ENCODE results near the gene NT5C1B. TPM values are rescaled to one million over a fixed set of nuclear protein-coding genes. Genes with fewer than 3 reads are reported as not detected.

The NT5C1B gene
- total RNA-seq, 1 donor from 2014 or later = not detected

DNA sequence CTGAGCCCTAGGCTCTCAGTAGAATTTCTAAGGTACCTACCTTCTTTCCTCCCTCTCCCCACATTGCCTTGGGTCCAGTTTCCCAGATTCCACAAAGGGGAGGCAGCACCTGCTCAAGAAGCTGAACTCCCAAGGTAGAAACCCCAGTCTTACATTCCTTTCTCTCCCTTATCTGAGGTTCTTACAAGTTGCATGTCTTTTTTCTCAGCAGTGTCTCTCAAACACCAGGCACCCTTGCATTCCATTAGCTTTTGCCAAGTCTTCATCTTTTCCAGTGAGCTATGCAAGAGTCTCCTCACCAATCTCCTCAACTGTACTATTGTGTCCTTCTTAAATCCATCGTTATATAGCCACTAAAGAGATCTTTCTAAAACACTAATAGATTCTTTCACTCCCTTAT, 4.1 kb upstream of the NT5C1B start:
- no peaks in the 10 kb centered on the region for H3K4me1 Mint-ChIP-seq
- H3K27ac Mint-ChIP-seq (ENCODE audit: unreplicated experiment) = no peak overlapping the region
- DNase-seq (ENCODE audit: low read depth, low spot score) = no peak
- H3K9me3 Mint-ChIP-seq = no peaks in the 10 kb centered on the region
- H3K27me3 Mint-ChIP-seq (ENCODE audit: low read depth) = no peaks in the 10 kb centered on the region
- H3K4me3 Mint-ChIP-seq = no peak overlapping the region
- H3K36me3 Mint-ChIP-seq (ENCODE audit: low read depth) = no peaks in the 10 kb centered on the region
- TF ChIP-seq CTCF (conservative IDR thresholded peaks at IDR 0.05) = no peak

- no peak for DNase-seq (ENCODE audit: low read depth, low spot score)
- H3K27me3 Mint-ChIP-seq (ENCODE audit: low read depth) = no peaks in the 10 kb centered on the region
- no peak for TF ChIP-seq CTCF (conservative IDR thresholded peaks at IDR 0.05)
- no peak overlapping the region for H3K27ac Mint-ChIP-seq (ENCODE audit: unreplicated experiment)
- H3K9me3 Mint-ChIP-seq = no peaks in the 10 kb centered on the region
- H3K36me3 Mint-ChIP-seq (ENCODE audit: low read depth) = no peaks in the 10 kb centered on the region
- no peaks in the 10 kb centered on the region for H3K4me1 Mint-ChIP-seq
- H3K4me3 Mint-ChIP-seq = no peak overlapping the region
These were observed 3.0 kb upstream of the NT5C1B start for GRCh38 chr2:18592372-18592771.

DNA sequence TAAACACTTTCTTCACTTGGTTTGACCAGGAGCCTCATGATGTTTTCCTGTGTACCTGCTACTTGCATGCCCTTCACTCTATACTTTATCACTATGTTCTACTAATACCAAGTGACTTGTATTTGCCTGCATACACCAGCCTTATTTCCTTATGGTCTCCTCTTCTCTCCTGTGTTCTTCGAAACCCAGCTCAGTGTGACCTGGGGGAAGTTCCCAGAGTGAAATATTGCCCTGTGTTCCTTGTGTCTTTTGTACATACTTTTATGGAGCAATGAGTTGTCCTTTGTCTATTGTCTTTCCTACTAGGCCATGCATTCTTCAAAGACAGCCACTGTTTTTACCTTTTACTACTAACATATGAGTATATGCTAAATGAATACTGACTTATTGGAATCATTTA, 567 bp downstream of the NT5C1B start:
- no peak for TF ChIP-seq CTCF (conservative IDR thresholded peaks at IDR 0.05)
- H3K4me3 Mint-ChIP-seq = no peak overlapping the region
- H3K36me3 Mint-ChIP-seq (ENCODE audit: low read depth) = peaks cover 3% of the 10 kb centered on the region
- no peaks in the 10 kb centered on the region for H3K4me1 Mint-ChIP-seq
- H3K27me3 Mint-ChIP-seq (ENCODE audit: low read depth) = no peaks in the 10 kb centered on the region
- no peak overlapping the region for H3K27ac Mint-ChIP-seq (ENCODE audit: unreplicated experiment)
- no peak for DNase-seq (ENCODE audit: low read depth, low spot score)
- no peaks in the 10 kb centered on the region for H3K9me3 Mint-ChIP-seq

GRCh38 chr2:18588049-18588448, 1.3 kb downstream of the NT5C1B start:
- peaks cover 3% of the 10 kb centered on the region for H3K36me3 Mint-ChIP-seq (ENCODE audit: low read depth)
- H3K27me3 Mint-ChIP-seq (ENCODE audit: low read depth) = no peaks in the 10 kb centered on the region
- no peak overlapping the region for H3K4me3 Mint-ChIP-seq
- no peak overlapping the region for H3K27ac Mint-ChIP-seq (ENCODE audit: unreplicated experiment)
- H3K4me1 Mint-ChIP-seq = no peaks in the 10 kb centered on the region
- no peak for DNase-seq (ENCODE audit: low read depth, low spot score)
- no peak for TF ChIP-seq CTCF (conservative IDR thresholded peaks at IDR 0.05)
- H3K9me3 Mint-ChIP-seq = no peaks in the 10 kb centered on the region

DNA sequence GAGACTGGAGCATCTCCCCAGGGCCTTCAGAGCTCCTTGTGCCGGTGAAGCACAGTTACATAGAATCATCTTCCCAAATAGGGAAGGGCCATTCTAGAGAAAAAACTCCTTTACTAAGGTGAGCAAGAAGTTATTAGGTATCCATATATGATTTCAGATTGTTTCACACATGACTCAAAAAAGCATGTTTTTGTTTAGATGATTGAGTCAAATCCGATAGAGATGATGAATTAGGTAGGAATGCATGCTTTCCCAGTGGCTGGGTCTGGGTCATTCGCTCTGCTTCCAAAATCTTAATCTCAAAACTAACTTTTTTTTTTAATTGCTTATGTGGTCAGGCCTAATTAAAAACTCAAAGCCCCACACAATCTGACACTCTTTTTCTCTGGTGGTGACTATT, 3.8 kb downstream of the NT5C1B start:
- Mint-ChIP-seq H3K27me3 (ENCODE audit: low read depth) (no peaks in the 10 kb centered on the region), H3K36me3 (ENCODE audit: low read depth) (peaks cover 3% of the 10 kb centered on the region), H3K4me3 (no peak overlapping the region), H3K9me3 (no peaks in the 10 kb centered on the region), H3K4me1 (no peaks in the 10 kb centered on the region), H3K27ac (ENCODE audit: unreplicated experiment) (no peak overlapping the region)
- DNase-seq (ENCODE audit: low read depth, low spot score) = no peak
- no peak for TF ChIP-seq CTCF (conservative IDR thresholded peaks at IDR 0.05)

DNA sequence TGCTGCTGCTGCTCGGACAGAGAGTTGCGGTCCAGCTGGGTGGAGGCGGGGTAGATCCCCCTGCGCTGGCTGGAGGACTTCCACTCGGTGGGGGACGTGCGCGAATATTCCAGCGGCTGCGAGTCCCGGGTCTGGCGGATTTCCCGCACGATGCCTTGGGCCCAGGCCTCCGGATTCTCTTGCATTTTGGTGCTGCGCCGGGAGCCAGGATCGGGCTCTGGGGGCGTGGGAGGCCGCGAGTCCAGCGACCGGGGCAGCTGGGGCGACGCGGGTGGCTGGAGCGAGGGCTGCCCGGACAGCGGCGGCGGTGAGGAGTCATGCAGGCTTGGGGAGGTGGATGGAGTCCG, 4.8 kb downstream of the NT5C1B start:
- Mint-ChIP-seq H3K27ac (ENCODE audit: unreplicated experiment) (no peak overlapping the region), H3K27me3 (ENCODE audit: low read depth) (no peaks in the 10 kb centered on the region), H3K9me3 (no peaks in the 10 kb centered on the region), H3K4me1 (no peaks in the 10 kb centered on the region), H3K36me3 (ENCODE audit: low read depth) (peaks cover 3% of the 10 kb centered on the region), H3K4me3 (no peak overlapping the region)
- DNase-seq (ENCODE audit: low read depth, low spot score) = no peak
- TF ChIP-seq CTCF (conservative IDR thresholded peaks at IDR 0.05) = no peak

All from neural crest cell (in vitro differentiated cells).